A673 (cell line): ENCODE measurements around the gene HIGD2A. TPM values are rescaled to one million over a fixed set of nuclear protein-coding genes. Genes with fewer than 3 reads are reported as not detected.

Source experiments
- BruUV-seq: library from RNA; stranded (reverse); fragments of 400-500 nt; replicated peaks from 2 replicates; lab custom pipeline; 2021; lab: Mats Ljungman, UMichigan
- CTCF ChIA-PET: fragments of 300-600 bp; sonication (Branson Sonifier 250); formaldehyde crosslinking; loops from one replicate; lab custom pipeline; 2022; ENCODE audit warnings: antibody characterized with exemption; lab: Charles Lee
- POLR2A ChIA-PET: fragments of 300-600 bp; sonication (Branson Sonifier 250); formaldehyde crosslinking; loops from one replicate; lab custom pipeline; 2022; ENCODE audit warnings: antibody characterized with exemption; ENCODE audit not compliant: low non-redundant PET; lab: Charles Lee
- DNase-seq: peaks from one replicate; pipeline ENCODE4 v3.0.0-alpha.2; 2015; ENCODE audit warnings: low spot score
- H3K27ac ChIP-seq: fragments of 200-600 bp; sonication (generic); 2 replicates; pipeline ENCODE4 v1.5.1; 2016; ENCODE audit warnings: mixed run types, low read depth, mild to moderate bottlenecking, mixed read lengths, antibody characterized with exemption, low read length; ENCODE audit not compliant: poor library complexity, severe bottlenecking
- H3K27me3 ChIP-seq: fragments of 200-600 bp; sonication (generic); replicated peaks from 2 replicates; pipeline ENCODE4 v1.6.1; 2017; ENCODE audit warnings: mixed run types, low read depth, mild to moderate bottlenecking, mixed read lengths, antibody characterized with exemption, low read length; ENCODE audit not compliant: insufficient read depth, poor library complexity
- H3K36me3 ChIP-seq: fragments of 200-600 bp; sonication (generic); 2 replicates; pipeline ENCODE4 v1.6.1; 2016; ENCODE audit warnings: mixed run types, mild to moderate bottlenecking, mixed read lengths, antibody characterized with exemption, low read length; ENCODE audit not compliant: insufficient read depth, poor library complexity, severe bottlenecking
- H3K4me1 ChIP-seq: fragments of 200-600 bp; sonication (generic); 2 replicates; pipeline ENCODE4 v1.6.1; 2017; ENCODE audit warnings: mixed run types, mild to moderate bottlenecking, mixed read lengths, antibody characterized with exemption, low read length; ENCODE audit not compliant: insufficient read depth, poor library complexity, severe bottlenecking
- H3K4me3 ChIP-seq: fragments of 200-600 bp; sonication (generic); 2 replicates; pipeline ENCODE4 v1.5.1; 2016; ENCODE audit warnings: low read depth, mixed run types, mild to moderate bottlenecking, mixed read lengths, low read length; ENCODE audit not compliant: poor library complexity, severe bottlenecking
- H3K9me3 ChIP-seq: fragments of 200-600 bp; sonication (generic); 2 replicates; pipeline ENCODE4 v1.6.1; 2016; ENCODE audit warnings: mixed run types, low read depth, mild to moderate bottlenecking, mixed read lengths, antibody characterized with exemption, low read length; ENCODE audit not compliant: poor library complexity, severe bottlenecking
- EZH2 ChIP-seq: fragments of 200-600 bp; sonication (generic); IDR thresholded peaks from 2 replicates; pipeline ENCODE4 v1.6.1; 2017; ENCODE audit warnings: borderline replicate concordance, low read depth, mild to moderate bottlenecking, mixed read lengths, antibody characterized with exemption, low read length; ENCODE audit not compliant: poor library complexity, severe bottlenecking
- intact Hi-C: fragments of 100-400 bp; cut with micrococcal nuclease; formaldehyde crosslinking; loops from one replicate; pipeline ENCODE4 v1.10.0; 2022; ENCODE audit not compliant: unreplicated experiment
- total RNA-seq: library from RNA; stranded (reverse); gene quantifications from 2 replicates; pipeline ENCODE4 v1.2.3, GENCODE V29; 2021
- TF ChIP-seq, protein P1 (sequence below): fragments of 300-800, 200-600 bp; sonication (generic); conservative IDR thresholded peaks from 2 replicates; pipeline ENCODE4 v1.5.1; 2017; ENCODE audit warnings: low read depth, mild to moderate bottlenecking, antibody characterized with exemption, low read length, moderate library complexity, mixed read lengths

Gene HIGD2A
- total RNA-seq, 1 experiment from 2014 or later: 81.7 TPM

- Histone ChIP-seq H3K36me3 (peaks cover 4% of the 10 kb centered on the region), H3K4me1 (no peaks in the 10 kb centered on the region), H3K9me3 (no peaks in the 10 kb centered on the region), H3K27ac (no peak overlapping the region), H3K27me3 (no peaks in the 10 kb centered on the region), H3K4me3 (no peak overlapping the region)
- BruUV-seq: no TSS peak
- no peak for DNase-seq
- TF ChIP-seq, protein P1, sequence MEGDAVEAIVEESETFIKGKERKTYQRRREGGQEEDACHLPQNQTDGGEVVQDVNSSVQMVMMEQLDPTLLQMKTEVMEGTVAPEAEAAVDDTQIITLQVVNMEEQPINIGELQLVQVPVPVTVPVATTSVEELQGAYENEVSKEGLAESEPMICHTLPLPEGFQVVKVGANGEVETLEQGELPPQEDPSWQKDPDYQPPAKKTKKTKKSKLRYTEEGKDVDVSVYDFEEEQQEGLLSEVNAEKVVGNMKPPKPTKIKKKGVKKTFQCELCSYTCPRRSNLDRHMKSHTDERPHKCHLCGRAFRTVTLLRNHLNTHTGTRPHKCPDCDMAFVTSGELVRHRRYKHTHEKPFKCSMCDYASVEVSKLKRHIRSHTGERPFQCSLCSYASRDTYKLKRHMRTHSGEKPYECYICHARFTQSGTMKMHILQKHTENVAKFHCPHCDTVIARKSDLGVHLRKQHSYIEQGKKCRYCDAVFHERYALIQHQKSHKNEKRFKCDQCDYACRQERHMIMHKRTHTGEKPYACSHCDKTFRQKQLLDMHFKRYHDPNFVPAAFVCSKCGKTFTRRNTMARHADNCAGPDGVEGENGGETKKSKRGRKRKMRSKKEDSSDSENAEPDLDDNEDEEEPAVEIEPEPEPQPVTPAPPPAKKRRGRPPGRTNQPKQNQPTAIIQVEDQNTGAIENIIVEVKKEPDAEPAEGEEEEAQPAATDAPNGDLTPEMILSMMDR: no peak
- no peak for TF ChIP-seq EZH2
- intact Hi-C loops: no loop called here
- CTCF ChIA-PET: no interaction called here
- POLR2A ChIA-PET: no interaction called here
Observed at GRCh38 chr5:176369934-176370711, 18.4 kb upstream of the HIGD2A start.

- Histone ChIP-seq H3K4me1 (no peaks in the 10 kb centered on the region), H3K9me3 (no peaks in the 10 kb centered on the region), H3K27me3 (no peaks in the 10 kb centered on the region), H3K4me3 (no peak overlapping the region), H3K36me3 (peaks cover 4% of the 10 kb centered on the region), H3K27ac (no peak overlapping the region)
- TF ChIP-seq, protein P1: no peak
- no peak for TF ChIP-seq EZH2
- BruUV-seq: no TSS peak
- DNase-seq: no peak
- ChIA-PET POLR2A (no interaction called here), CTCF (no interaction called here)
- intact Hi-C loops: no loop called here
Observed at GRCh38 chr5:176371621-176372539, 16.7 kb upstream of the HIGD2A start.

- no peak overlapping the region for H3K27ac ChIP-seq
- no peaks in the 10 kb centered on the region for H3K27me3 ChIP-seq
- no peaks in the 10 kb centered on the region for H3K36me3 ChIP-seq
- ChIA-PET CTCF (no interaction called here), POLR2A (no interaction called here)
- BruUV-seq: TSS peak; percentile 8
- no peak for DNase-seq
- no peak overlapping the region for H3K4me3 ChIP-seq
- intact Hi-C loops: no loop called here
- H3K9me3 ChIP-seq: no peaks in the 10 kb centered on the region
- no peaks in the 10 kb centered on the region for H3K4me1 ChIP-seq
- TF ChIP-seq, protein P1: no peak
- no peak for TF ChIP-seq EZH2
Observed at GRCh38 chr5:176373100-176373818, 15.3 kb upstream of the HIGD2A start.
